Dermis blood vessel endothelial cell (primary cell): ENCODE measurements around the gene SH3TC1. TPM values are rescaled to one million over a fixed set of nuclear protein-coding genes. Genes with fewer than 3 reads are reported as not detected.

Experiments used
- DNase-seq: peaks from one replicate; pipeline ENCODE4 v3.0.0; 2010
- total RNA-seq: library from RNA; depleted of rRNA; stranded (reverse); fragments of >200 nt; gene quantifications from 2 replicates; pipeline ENCODE4 v1.2.3, GENCODE V29; 2014

Gene SH3TC1
- total RNA-seq, 1 donor from 2014 or later = 217 TPM

- no peak for DNase-seq
These were observed 17.6 kb downstream of the SH3TC1 start for GRCh38 chr4:8216443-8217245.

- DNase-seq = no peak
These were observed 18.1 kb downstream of the SH3TC1 start for GRCh38 chr4:8217246-8217511.

- no peak for DNase-seq
These were observed 18.8 kb downstream of the SH3TC1 start for GRCh38 chr4:8217871-8218270.

GRCh38 chr4:8218371-8219031 lies 19.4 kb downstream of the SH3TC1 start:
- DNase-seq = no peak

- no peak for DNase-seq
These were observed 20.1 kb downstream of the SH3TC1 start for GRCh38 chr4:8219236-8219635.

GRCh38 chr4:8220661-8221450 lies 21.8 kb downstream of the SH3TC1 start:
- DNase-seq = no peak

GRCh38 chr4:8221476-8221875 lies 22.4 kb downstream of the SH3TC1 start:
- peak; percentile 35 for DNase-seq

- no peak for DNase-seq
These were observed 22.9 kb downstream of the SH3TC1 start for GRCh38 chr4:8221985-8222384.

GRCh38 chr4:8222609-8223388 lies 23.7 kb downstream of the SH3TC1 start:
- DNase-seq = no peak

- no peak for DNase-seq
These were observed 25.3 kb downstream of the SH3TC1 start for GRCh38 chr4:8224267-8224974.

GRCh38 chr4:8224975-8225625 lies 26.0 kb downstream of the SH3TC1 start:
- no peak for DNase-seq

- no peak for DNase-seq
These were observed 26.8 kb downstream of the SH3TC1 start for GRCh38 chr4:8225706-8226443.

- DNase-seq = no peak
These were observed 28.2 kb downstream of the SH3TC1 start for GRCh38 chr4:8227201-8227770.

- no peak for DNase-seq
These were observed 28.8 kb downstream of the SH3TC1 start for GRCh38 chr4:8227771-8228318.

- peak; percentile 96 for DNase-seq
These were observed 29.5 kb downstream of the SH3TC1 start for GRCh38 chr4:8228319-8229250.

GRCh38 chr4:8229331-8229975 lies 30.4 kb downstream of the SH3TC1 start:
- no peak for DNase-seq

GRCh38 chr4:8230033-8230432 lies 30.9 kb downstream of the SH3TC1 start:
- no peak for DNase-seq

GRCh38 chr4:8230891-8231290 lies 31.8 kb downstream of the SH3TC1 start:
- DNase-seq = no peak
